HepG2 (cell line): ENCODE results near the gene TRPC4AP. TPM values are rescaled to one million over a fixed set of nuclear protein-coding genes. Genes with fewer than 3 reads are reported as not detected.
A peak's percentile ranks its signal among the peaks of the same experiment; 100 is the strongest.
"Not testable (repeated sequence)": the region's sequence is repeated elsewhere in the genome, so short reads cannot be mapped to it uniquely, and the experiment has no call there.

Experiments used
- ATAC-seq: fragments of 200-7000 bp; cut with Tn5 transposase; 3 replicates; pipeline ENCODE4 v1.9.1; 2020; ENCODE audit warnings: mild to moderate bottlenecking, moderate library complexity
- BruUV-seq: library from RNA; stranded (reverse); fragments of 400-500 nt; replicated peaks from 2 replicates; lab custom pipeline; 2021; lab: Mats Ljungman, UMichigan
- CTCF ChIA-PET: fragments of 300-600 bp; formaldehyde crosslinking; extraction: SDS; loops from one replicate; lab custom pipeline; 2021; ENCODE audit warnings: low total read pairs, inconsistent platforms, low intra/inter-chr PET ratio; lab: Yijun Ruan, JAX
- POLR2A ChIA-PET: fragments of 350-600 bp; sonication (Branson Sonifier 250); formaldehyde crosslinking; loops from one replicate; lab custom pipeline; 2020; ENCODE audit warnings: antibody characterized with exemption, inconsistent platforms; lab: Yijun Ruan, JAX
- DNase-seq: peaks from one replicate; pipeline ENCODE4 v3.0.0-alpha.2; 2015; ENCODE audit warnings: low spot score
- FAIRE-seq: peaks from 3 replicates; lab custom pipeline; 2011; peaks lifted over from hg19 to GRCh38; lab: Jason Lieb, UNC
- H2AFZ ChIP-seq: one replicate; pipeline ENCODE4 v1.6.1; 2011; ENCODE audit warnings: low read length, inconsistent platforms
- H3K27ac ChIP-seq: fragments of 300-600 bp; 3 replicates; pipeline ENCODE4 v1.8.0; 2011; ENCODE audit warnings: mixed run types, mild to moderate bottlenecking, mixed read lengths, low read length, inconsistent platforms; ENCODE audit not compliant: insufficient read depth; ENCODE audit errors: extremely low read length
- H3K27me3 ChIP-seq, 2 experiments: fragments of 200-600 bp in 1 of 2; 2 replicates in 1 of 2; 3 replicates in 1 of 2; pipeline versions ENCODE4 v1.6.0 to v1.8.0; 2011; ENCODE audit warnings: low read length in 2 of 2, mild to moderate bottlenecking in 2 of 2, moderate library complexity in 2 of 2, inconsistent platforms in 1 of 2; ENCODE audit not compliant: insufficient read depth in 2 of 2, control insufficient read depth in 1 of 2
- H3K36me3 ChIP-seq, 2 experiments: fragments of 200-600 bp in 1 of 2; replicated peaks in 1 of 2; 2 replicates in 1 of 2; 3 replicates in 1 of 2; pipeline versions ENCODE4 v1.5.1 to v1.8.0; 2011; ENCODE audit warnings: low read length in 2 of 2, inconsistent platforms in 1 of 2; ENCODE audit not compliant: insufficient read depth in 2 of 2, control insufficient read depth in 1 of 2
- H3K4me1 ChIP-seq: 2 replicates; pipeline ENCODE4 v1.5.1; 2012; ENCODE audit warnings: low read length, inconsistent platforms; ENCODE audit not compliant: insufficient read depth
- H3K4me2 ChIP-seq: 2 replicates; pipeline ENCODE4 v1.6.0; 2011; ENCODE audit warnings: low read depth, low read length, inconsistent platforms
- H3K4me3 ChIP-seq, 3 experiments: fragments of 200-600 bp in 1 of 3; sonication (generic), shearing (Covaris generic) in 1 of 3; replicated peaks in 1 of 3; 2 replicates each; pipeline ENCODE4 v1.5.1; 2011 to 2016; ENCODE audit warnings: low read length in 3 of 3, inconsistent platforms in 2 of 3, low read depth in 2 of 3, mild to moderate bottlenecking in 2 of 3, control low read depth in 1 of 3, mixed read lengths in 1 of 3; ENCODE audit not compliant: insufficient read depth in 1 of 3
- H3K79me2 ChIP-seq: one replicate; pipeline ENCODE4 v1.6.1; 2011; ENCODE audit warnings: low read length, inconsistent platforms; ENCODE audit not compliant: insufficient read depth
- H3K9ac ChIP-seq: 2 replicates; pipeline ENCODE4 v1.6.0; 2011; ENCODE audit warnings: mild to moderate bottlenecking, low read depth, low read length, inconsistent platforms; ENCODE audit not compliant: insufficient read depth
- H3K9me3 ChIP-seq: 2 replicates; pipeline ENCODE4 v1.5.1; 2012; ENCODE audit warnings: mild to moderate bottlenecking, low read length
- H4K20me1 ChIP-seq: 2 replicates; pipeline ENCODE4 v1.6.0; 2011; ENCODE audit warnings: inconsistent platforms, mild to moderate bottlenecking, low read length, moderate library complexity; ENCODE audit not compliant: insufficient read depth
- ETV5 ChIP-seq: IDR thresholded peaks from 2 replicates; pipeline ENCODE4 v1.6.1; 2018; ENCODE audit warnings: missing biosample characterization, missing genetic modification reagents, inconsistent platforms, borderline replicate concordance
- GABPA ChIP-seq, 2 experiments: IDR thresholded peaks; 2 replicates each; pipeline ENCODE4 v1.6.1; 2011 to 2016; ENCODE audit warnings: low read depth in 2 of 2, low read length in 1 of 2, missing biosample characterization in 1 of 2, missing genetic modification characterization in 1 of 2
- GATAD2A ChIP-seq: IDR thresholded peaks from 2 replicates; pipeline ENCODE4 v1.6.1; 2016
- HMG20A ChIP-seq: IDR thresholded peaks from 2 replicates; pipeline ENCODE4 v1.6.1; 2016; ENCODE audit warnings: borderline replicate concordance
- LCORL ChIP-seq, 2 experiments: fragments of 450-650 bp in 1 of 2; sonication (generic) in 1 of 2; formaldehyde crosslinking in 1 of 2; IDR thresholded peaks; 2 replicates each; pipeline versions ENCODE4 v1.5.0 to v1.6.1; 2017 to 2020; ENCODE audit warnings: antibody characterized with exemption in 1 of 2, missing genetic modification reagents in 1 of 2
- TEAD3 ChIP-seq: optimal IDR thresholded peaks from 2 replicates; pipeline ENCODE3; 2016; ENCODE audit warnings: borderline replicate concordance
- ZBTB38 ChIP-seq: sonication (generic); formaldehyde crosslinking; IDR thresholded peaks from 2 replicates; pipeline ENCODE4 v1.5.1; 2020; ENCODE audit warnings: mild to moderate bottlenecking, missing genetic modification reagents
- ZNF460 ChIP-seq: sonication (generic); formaldehyde crosslinking; IDR thresholded peaks from 2 replicates; pipeline ENCODE4 v1.5.1; 2020; ENCODE audit warnings: missing genetic modification reagents, mild to moderate bottlenecking, borderline replicate concordance
- ZNF607 ChIP-seq: sonication (generic); formaldehyde crosslinking; IDR thresholded peaks from 2 replicates; pipeline ENCODE4 v1.5.1; 2020; ENCODE audit warnings: missing genetic modification reagents, mild to moderate bottlenecking, borderline replicate concordance
- ZNF644 ChIP-seq: IDR thresholded peaks from 2 replicates; pipeline ENCODE4 v1.6.1; 2016; ENCODE audit warnings: low read depth
- ZNF792 ChIP-seq: IDR thresholded peaks from 2 replicates; pipeline ENCODE4 v1.6.1; 2016
- ZSCAN9 ChIP-seq: IDR thresholded peaks from 2 replicates; pipeline ENCODE4 v1.6.1; 2016; ENCODE audit warnings: borderline replicate concordance
- WGBS: methylation state at CpG from one replicate; pipeline ENCODE4 v1.1.6; 2017; ENCODE audit warnings: low lambda C conversion rate; 5-methylcytosine and 5-hydroxymethylcytosine counted together
- in situ Hi-C: cut with HindIII; loops from 2 replicates; pipeline ENCODE4 v1.10.0; 2017; ENCODE audit warnings: low pct_unique_long_range_greater_than_20kb; ENCODE audit not compliant: extremely low pct_ligation_motif_present
- intact Hi-C: fragments of 100-400 bp; cut with micrococcal nuclease; formaldehyde crosslinking; loops from one replicate; pipeline ENCODE4 v1.10.0; 2022; ENCODE audit not compliant: unreplicated experiment
- polyA plus RNA-seq, 8 experiments: library from polyadenylated mRNA; depleted of rRNA in 3 of 8; stranded (reverse) in 7 of 8; unstranded in 1 of 8; fragments of >200 nt; fragmentation: Illumina TruSeq in 4 of 8; extraction: Trizol in 4 of 8; gene quantifications; 2 replicates each; pipeline versions ENCODE4 v1.2.1 to v1.2.3, GENCODE V29; 2011 to 2016; ENCODE audit warnings: low read depth in 4 of 8, missing spikeins in 1 of 8, mixed read lengths in 1 of 8; ENCODE audit not compliant: insufficient read depth in 1 of 8
- total RNA-seq, 5 experiments: library from RNA; depleted of rRNA; stranded (reverse); fragments of >200 nt; fragmentation: Illumina TruSeq; extraction: Trizol; gene quantifications; 2 replicates each; pipeline ENCODE4 v1.2.3, GENCODE V29; 2016; ENCODE audit warnings: low read depth in 1 of 5
- TF ChIP-seq, protein P1 (sequence below): sonication (generic); formaldehyde crosslinking; IDR thresholded peaks from 2 replicates; pipeline ENCODE4 v1.8.0; 2022; ENCODE audit warnings: missing genetic modification reagents, mild to moderate bottlenecking, borderline replicate concordance
- TF ChIP-seq, protein P2 (sequence below): sonication (generic); formaldehyde crosslinking; IDR thresholded peaks from 2 replicates; pipeline ENCODE4 v1.4.0; 2020; ENCODE audit warnings: low read depth, missing genetic modification reagents
- TF ChIP-seq, protein P3 (sequence below): IDR thresholded peaks from 2 replicates; pipeline ENCODE4 v1.6.1; 2018; ENCODE audit warnings: missing genetic modification reagents, mild to moderate bottlenecking, missing compliant biosample characterization
- TF ChIP-seq, protein P4 (sequence below): sonication (generic); formaldehyde crosslinking; IDR thresholded peaks from 2 replicates; pipeline ENCODE4 v1.4.0; 2020; ENCODE audit warnings: missing genetic modification reagents

The TRPC4AP gene
- total and polyA plus RNA-seq, 2 of the 13 experiments (the other 11 are each of a cell fraction or from before 2014, with no cell fraction given) = 136 to 137 TPM

DNA sequence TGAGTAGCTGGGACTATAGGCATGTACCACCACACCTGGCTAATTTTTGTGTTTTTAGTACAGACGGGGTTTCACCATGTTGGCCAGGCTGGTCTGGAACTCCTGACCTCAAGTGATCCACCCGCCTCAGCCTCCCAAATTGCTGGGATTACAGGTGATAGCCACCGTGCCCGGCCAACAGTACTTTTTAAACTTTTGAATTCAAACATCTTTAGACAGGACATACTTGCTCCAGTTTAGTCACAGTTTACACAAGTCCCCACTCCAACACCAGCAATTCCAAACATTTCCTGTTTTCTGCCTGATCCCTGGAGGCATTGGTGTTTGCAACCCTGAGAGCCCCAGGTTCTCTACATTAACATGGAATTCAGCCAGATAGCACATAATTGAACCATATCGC, 40.0 kb downstream of the TRPC4AP start:
- H3K4me2 ChIP-seq; CTCF ChIA-PET; TF ChIP-seq LCORL (IDR thresholded peaks at IDR 0.05); GABPA (IDR thresholded peaks at IDR 0.05; ENCODE audit: low read depth, low read length): not testable (repeated sequence)
- peak; percentile 63; the same call in 2 of the 3 replicates for ATAC-seq
- peak; percentile 96 for TF ChIP-seq ETV5 (CRISPR knock-in tag)
- TF ChIP-seq ZNF607 (CRISPR knock-in tag) = 0 out of 2 replicates have a peak, but pooled peaks have one; percentile 48
- TF ChIP-seq ZNF460 (CRISPR knock-in tag) = peak; percentile 49; the same call in 1 of the 2 replicates
- TF ChIP-seq, protein P1, sequence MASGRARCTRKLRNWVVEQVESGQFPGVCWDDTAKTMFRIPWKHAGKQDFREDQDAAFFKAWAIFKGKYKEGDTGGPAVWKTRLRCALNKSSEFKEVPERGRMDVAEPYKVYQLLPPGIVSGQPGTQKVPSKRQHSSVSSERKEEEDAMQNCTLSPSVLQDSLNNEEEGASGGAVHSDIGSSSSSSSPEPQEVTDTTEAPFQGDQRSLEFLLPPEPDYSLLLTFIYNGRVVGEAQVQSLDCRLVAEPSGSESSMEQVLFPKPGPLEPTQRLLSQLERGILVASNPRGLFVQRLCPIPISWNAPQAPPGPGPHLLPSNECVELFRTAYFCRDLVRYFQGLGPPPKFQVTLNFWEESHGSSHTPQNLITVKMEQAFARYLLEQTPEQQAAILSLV = 0 out of 2 replicates have a peak, but pooled peaks have one; percentile 48
- TF ChIP-seq LCORL (CRISPR knock-in tag; IDR thresholded peaks at IDR 0.05) = peak; percentile 60
- 0 out of 2 replicates have a peak, but pooled peaks have one; percentile 41 for TF ChIP-seq ZNF792 (CRISPR knock-in tag)
- TF ChIP-seq ZNF644 (CRISPR knock-in tag) = peak; percentile 58; the same call in 1 of the 2 replicates
- TF ChIP-seq ZSCAN9 (CRISPR knock-in tag) = peak; percentile 73; the same call in 1 of the 2 replicates
- peak; percentile 86 for TF ChIP-seq ZBTB38 (CRISPR knock-in tag)
- TF ChIP-seq HMG20A (CRISPR knock-in tag) = peak; percentile 17; the same call in 1 of the 2 replicates
- TF ChIP-seq, protein P2, sequence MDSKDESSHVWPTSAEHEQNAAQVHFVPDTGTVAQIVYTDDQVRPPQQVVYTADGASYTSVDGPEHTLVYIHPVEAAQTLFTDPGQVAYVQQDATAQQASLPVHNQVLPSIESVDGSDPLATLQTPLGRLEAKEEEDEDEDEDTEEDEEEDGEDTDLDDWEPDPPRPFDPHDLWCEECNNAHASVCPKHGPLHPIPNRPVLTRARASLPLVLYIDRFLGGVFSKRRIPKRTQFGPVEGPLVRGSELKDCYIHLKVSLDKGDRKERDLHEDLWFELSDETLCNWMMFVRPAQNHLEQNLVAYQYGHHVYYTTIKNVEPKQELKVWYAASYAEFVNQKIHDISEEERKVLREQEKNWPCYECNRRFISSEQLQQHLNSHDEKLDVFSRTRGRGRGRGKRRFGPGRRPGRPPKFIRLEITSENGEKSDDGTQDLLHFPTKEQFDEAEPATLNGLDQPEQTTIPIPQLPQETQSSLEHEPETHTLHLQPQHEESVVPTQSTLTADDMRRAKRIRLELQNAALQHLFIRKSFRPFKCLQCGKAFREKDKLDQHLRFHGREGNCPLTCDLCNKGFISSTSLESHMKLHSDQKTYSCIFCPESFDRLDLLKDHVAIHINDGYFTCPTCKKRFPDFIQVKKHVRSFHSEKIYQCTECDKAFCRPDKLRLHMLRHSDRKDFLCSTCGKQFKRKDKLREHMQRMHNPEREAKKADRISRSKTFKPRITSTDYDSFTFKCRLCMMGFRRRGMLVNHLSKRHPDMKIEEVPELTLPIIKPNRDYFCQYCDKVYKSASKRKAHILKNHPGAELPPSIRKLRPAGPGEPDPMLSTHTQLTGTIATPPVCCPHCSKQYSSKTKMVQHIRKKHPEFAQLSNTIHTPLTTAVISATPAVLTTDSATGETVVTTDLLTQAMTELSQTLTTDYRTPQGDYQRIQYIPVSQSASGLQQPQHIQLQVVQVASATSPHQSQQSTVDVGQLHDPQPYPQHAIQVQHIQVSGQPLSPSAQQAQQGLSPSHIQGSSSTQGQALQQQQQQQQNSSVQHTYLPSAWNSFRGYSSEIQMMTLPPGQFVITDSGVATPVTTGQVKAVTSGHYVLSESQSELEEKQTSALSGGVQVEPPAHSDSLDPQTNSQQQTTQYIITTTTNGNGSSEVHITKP (CRISPR knock-in tag) = 0 out of 2 replicates have a peak, but pooled peaks have one; percentile 28
- TF ChIP-seq, protein P3, sequence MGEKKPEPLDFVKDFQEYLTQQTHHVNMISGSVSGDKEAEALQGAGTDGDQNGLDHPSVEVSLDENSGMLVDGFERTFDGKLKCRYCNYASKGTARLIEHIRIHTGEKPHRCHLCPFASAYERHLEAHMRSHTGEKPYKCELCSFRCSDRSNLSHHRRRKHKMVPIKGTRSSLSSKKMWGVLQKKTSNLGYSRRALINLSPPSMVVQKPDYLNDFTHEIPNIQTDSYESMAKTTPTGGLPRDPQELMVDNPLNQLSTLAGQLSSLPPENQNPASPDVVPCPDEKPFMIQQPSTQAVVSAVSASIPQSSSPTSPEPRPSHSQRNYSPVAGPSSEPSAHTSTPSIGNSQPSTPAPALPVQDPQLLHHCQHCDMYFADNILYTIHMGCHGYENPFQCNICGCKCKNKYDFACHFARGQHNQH (CRISPR knock-in tag) = 0 out of 2 replicates have a peak, but pooled peaks have one; percentile 31
- TF ChIP-seq, protein P4, sequence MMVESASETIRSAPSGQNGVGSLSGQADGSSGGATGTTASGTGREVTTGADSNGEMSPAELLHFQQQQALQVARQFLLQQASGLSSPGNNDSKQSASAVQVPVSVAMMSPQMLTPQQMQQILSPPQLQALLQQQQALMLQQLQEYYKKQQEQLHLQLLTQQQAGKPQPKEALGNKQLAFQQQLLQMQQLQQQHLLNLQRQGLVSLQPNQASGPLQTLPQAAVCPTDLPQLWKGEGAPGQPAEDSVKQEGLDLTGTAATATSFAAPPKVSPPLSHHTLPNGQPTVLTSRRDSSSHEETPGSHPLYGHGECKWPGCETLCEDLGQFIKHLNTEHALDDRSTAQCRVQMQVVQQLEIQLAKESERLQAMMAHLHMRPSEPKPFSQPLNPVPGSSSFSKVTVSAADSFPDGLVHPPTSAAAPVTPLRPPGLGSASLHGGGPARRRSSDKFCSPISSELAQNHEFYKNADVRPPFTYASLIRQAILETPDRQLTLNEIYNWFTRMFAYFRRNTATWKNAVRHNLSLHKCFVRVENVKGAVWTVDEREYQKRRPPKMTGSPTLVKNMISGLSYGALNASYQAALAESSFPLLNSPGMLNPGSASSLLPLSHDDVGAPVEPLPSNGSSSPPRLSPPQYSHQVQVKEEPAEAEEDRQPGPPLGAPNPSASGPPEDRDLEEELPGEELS (CRISPR knock-in tag) = 0 out of 2 replicates have a peak, but pooled peaks have one; percentile 43
- TF ChIP-seq GATAD2A (CRISPR knock-in tag) = peak; percentile 46; the same call in 1 of the 2 replicates
- TF ChIP-seq GABPA (CRISPR knock-in tag; IDR thresholded peaks at IDR 0.05; ENCODE audit: low read depth) = peak; percentile 30; the same call in 1 of the 2 replicates
- TF ChIP-seq TEAD3 (CRISPR knock-in tag) = peak; percentile 97

More for the DNA sequence above, 40.0 kb downstream of the TRPC4AP start:
- intact Hi-C loops, BruUV-seq, in situ Hi-C loops, H2AFZ ChIP-seq, FAIRE-seq, H3K9ac ChIP-seq, H3K9me3 ChIP-seq, H3K27me3 ChIP-seq, H3K4me3 ChIP-seq, H4K20me1 ChIP-seq, H3K79me2 ChIP-seq: not testable (repeated sequence)
- POLR2A ChIA-PET = interaction anchor here (0.6 kb wide), 1 partner anchor 23 kb away, joined by 3 read pairs; no protein-coding TSS in a partner anchor
- Histone ChIP-seq H3K36me3 (peaks cover 19 to 76% of the 10 kb centered on the region in 2 experiments), H3K27ac (peak overlapping the region; percentile 18), H3K4me1 (peaks cover 52% of the 10 kb centered on the region)
- peak; percentile 71 for DNase-seq
- 89% methylated on average over 5 of the region's 5 CpGs for WGBS
